GM21367 (cell line): Measurements from ENCODE around the gene RYR2.
A peak's percentile ranks its signal among the peaks of the same experiment; 100 is the strongest.

Experiments
- ATAC-seq: cut with Tn5 transposase; IDR thresholded peaks from one replicate; pipeline ENCODE4 v1.9.1; 2021; ENCODE audit not compliant: unreplicated experiment

RYR2 gene

GRCh38 chr1:237031480-237031879, 10.5 kb upstream of the RYR2 start:
- ATAC-seq, result no peak

- ATAC-seq, result peak; percentile 98
Measured at GRCh38 chr1:237032029-237032428, 10.0 kb upstream of the RYR2 start.

GRCh38 chr1:237033061-237033460, 8.9 kb upstream of the RYR2 start:
- ATAC-seq, result no peak

GRCh38 chr1:237033804-237034203, 8.2 kb upstream of the RYR2 start:
- no peak for ATAC-seq

GRCh38 chr1:237035759-237036158, 6.2 kb upstream of the RYR2 start:
- ATAC-seq, result no peak

- no peak for ATAC-seq
Measured at GRCh38 chr1:237038211-237038610, 3.8 kb upstream of the RYR2 start.

GRCh38 chr1:237040823-237041222, 1.2 kb upstream of the RYR2 start:
- ATAC-seq, result no peak

GRCh38 chr1:237041461-237041794, 556 bp upstream of the RYR2 start:
- ATAC-seq, result no peak

- ATAC-seq, result no peak
Measured at GRCh38 chr1:237042526-237042891, 525 bp downstream of the RYR2 start.

GRCh38 chr1:237042892-237043576, 1.1 kb downstream of the RYR2 start:
- no peak for ATAC-seq

- ATAC-seq, result no peak
Measured at GRCh38 chr1:237043846-237044636, 2.1 kb downstream of the RYR2 start.

- ATAC-seq, result no peak
Measured at GRCh38 chr1:237045278-237046016, 3.5 kb downstream of the RYR2 start.

- ATAC-seq, result no peak
Measured at GRCh38 chr1:237048803-237049202, 6.8 kb downstream of the RYR2 start.

- no peak for ATAC-seq
Measured at GRCh38 chr1:237050185-237050584, 8.2 kb downstream of the RYR2 start.

- no peak for ATAC-seq
Measured at GRCh38 chr1:237050915-237051314, 8.9 kb downstream of the RYR2 start.

GRCh38 chr1:237054313-237054712, 12.3 kb downstream of the RYR2 start:
- no peak for ATAC-seq

GRCh38 chr1:237058470-237058869, 16.5 kb downstream of the RYR2 start:
- ATAC-seq, result no peak

- no peak for ATAC-seq
Measured at GRCh38 chr1:237059244-237059643, 17.3 kb downstream of the RYR2 start.

GRCh38 chr1:237062976-237063375, 21.0 kb downstream of the RYR2 start:
- ATAC-seq, result no peak

- no peak for ATAC-seq
Measured at GRCh38 chr1:237065903-237066302, 23.9 kb downstream of the RYR2 start.

GRCh38 chr1:237070519-237070918, 28.5 kb downstream of the RYR2 start:
- ATAC-seq, result no peak
